Endothelial cell of umbilical vein (primary cell): ENCODE results near the gene ZNF777. TPM values are rescaled to one million over a fixed set of nuclear protein-coding genes. Genes with fewer than 3 reads are reported as not detected.

Source experiments
- BruUV-seq: library from RNA; stranded (reverse); fragments of 400-500 nt; replicated peaks from 2 replicates; lab custom pipeline; 2021; lab: Mats Ljungman, UMichigan
- CTCF ChIA-PET: fragments of 300-600, 350-600 bp; sonication (Branson Sonifier 250); formaldehyde crosslinking; loops from one replicate; lab custom pipeline; 2021; ENCODE audit warnings: antibody characterized with exemption, inconsistent platforms; lab: Charles Lee
- POLR2A ChIA-PET: fragments of 300-600, 350-600 bp; sonication (Branson Sonifier 250); formaldehyde crosslinking; loops from one replicate; lab custom pipeline; 2021; ENCODE audit warnings: antibody characterized with exemption, inconsistent platforms; lab: Charles Lee
- DNase-seq: peaks from one replicate; pipeline ENCODE4 v3.0.0-alpha.2; 2011; ENCODE audit warnings: low read depth, low spot score
- FAIRE-seq: peaks from 2 replicates; lab custom pipeline; 2011; peaks lifted over from hg19 to GRCh38; lab: Jason Lieb, UNC
- H2AFZ ChIP-seq: 2 replicates; pipeline ENCODE4 v1.6.0; 2012; ENCODE audit warnings: low read depth, low read length, control low read depth, inconsistent platforms
- H3K27ac ChIP-seq: 2 replicates; pipeline ENCODE4 v1.5.1; 2011; ENCODE audit warnings: low read depth, mild to moderate bottlenecking, control low read depth, low read length, moderate library complexity; ENCODE audit not compliant: insufficient read depth
- H3K27me3 ChIP-seq, 2 experiments: 2 replicates each; pipeline versions ENCODE4 v1.6.0 to v1.6.1; 2011; ENCODE audit warnings: low read length in 2 of 2, mixed read lengths in 1 of 2; ENCODE audit not compliant: control insufficient read depth in 2 of 2, insufficient read depth in 2 of 2
- H3K36me3 ChIP-seq, 2 experiments: 2 replicates in 1 of 2; 3 replicates in 1 of 2; pipeline ENCODE4 v1.5.1; 2011; ENCODE audit warnings: low read length in 2 of 2, mild to moderate bottlenecking in 1 of 2, moderate library complexity in 1 of 2; ENCODE audit not compliant: control insufficient read depth in 2 of 2, insufficient read depth in 2 of 2; ENCODE audit errors: extremely low read depth in 1 of 2
- H3K4me1 ChIP-seq: 3 replicates; pipeline ENCODE4 v1.5.1; 2011; ENCODE audit warnings: mild to moderate bottlenecking, low read length; ENCODE audit not compliant: control insufficient read depth, insufficient read depth; ENCODE audit errors: extremely low read depth
- H3K4me2 ChIP-seq: 2 replicates; pipeline ENCODE4 v1.6.1; 2011; ENCODE audit warnings: low read length, control low read depth, mixed read lengths; ENCODE audit not compliant: insufficient read depth
- H3K4me3 ChIP-seq, 3 experiments: fragments of 200-600 bp in 1 of 3; sonication (generic), shearing (Covaris generic) in 1 of 3; replicated peaks in 1 of 3; 2 replicates each; pipeline ENCODE4 v1.5.1; 2011 to 2016; ENCODE audit warnings: control low read depth in 3 of 3, low read length in 3 of 3, mild to moderate bottlenecking in 2 of 3, inconsistent platforms in 1 of 3, low read depth in 1 of 3, moderate library complexity in 1 of 3; ENCODE audit not compliant: insufficient read depth in 1 of 3
- H3K79me2 ChIP-seq: 2 replicates; pipeline ENCODE4 v1.6.0; 2012; ENCODE audit warnings: low read length, inconsistent platforms; ENCODE audit not compliant: control insufficient read depth, insufficient read depth
- H3K9ac ChIP-seq: replicated peaks from 2 replicates; pipeline ENCODE3; 2011; ENCODE audit warnings: low read length, control low read depth; ENCODE audit not compliant: insufficient read depth; ENCODE audit errors: extremely low read depth
- H3K9me1 ChIP-seq: replicated peaks from 3 replicates; pipeline ENCODE4 v1.6.0; 2011; ENCODE audit warnings: mild to moderate bottlenecking, low read length; ENCODE audit not compliant: control insufficient read depth, insufficient read depth; ENCODE audit errors: extremely low read depth
- H3K9me3 ChIP-seq: replicated peaks from 2 replicates; pipeline ENCODE4 v1.5.1; 2012; ENCODE audit warnings: low read length, inconsistent platforms; ENCODE audit not compliant: control insufficient read depth, insufficient read depth
- H4K20me1 ChIP-seq: replicated peaks from 2 replicates; pipeline ENCODE3; 2011; ENCODE audit warnings: mild to moderate bottlenecking, low read length; ENCODE audit not compliant: control insufficient read depth, insufficient read depth; ENCODE audit errors: extremely low read depth
- CTCF ChIP-seq, 2 donors: IDR thresholded peaks; 1 replicate in 1 of 2; 2 replicates in 1 of 2; pipeline ENCODE4 v1.5.1; 2011; ENCODE audit warnings: low read length in 2 of 2, mild to moderate bottlenecking in 2 of 2, moderate library complexity in 2 of 2, control low read depth in 1 of 2, inconsistent platforms in 1 of 2, low read depth in 1 of 2; ENCODE audit not compliant: insufficient read depth in 1 of 2; ENCODE audit errors: extremely low read depth in 1 of 2
- EZH2 ChIP-seq: IDR thresholded peaks from 2 replicates; pipeline ENCODE4 v1.6.1; 2012; ENCODE audit warnings: borderline replicate concordance, low read depth, mild to moderate bottlenecking, moderate library complexity, low read length, inconsistent platforms; ENCODE audit not compliant: severe bottlenecking
- FOS ChIP-seq: IDR thresholded peaks from 2 replicates; pipeline ENCODE4 v1.6.1; 2011; ENCODE audit warnings: mild to moderate bottlenecking, low read length, moderate library complexity, borderline replicate concordance; ENCODE audit not compliant: insufficient read depth
- GATA2 ChIP-seq: IDR thresholded peaks from 2 replicates; pipeline ENCODE4 v1.7.0; 2011; ENCODE audit warnings: low read depth, mild to moderate bottlenecking, moderate library complexity, mixed read lengths, low read length; ENCODE audit not compliant: insufficient read length, insufficient read depth
- JUN ChIP-seq: IDR thresholded peaks from 2 replicates; pipeline ENCODE4 v1.6.1; 2011; ENCODE audit warnings: borderline replicate concordance, low read depth; ENCODE audit not compliant: insufficient read length, insufficient read depth
- MAX ChIP-seq: IDR thresholded peaks from 2 replicates; pipeline ENCODE4 v1.6.1; 2011; ENCODE audit not compliant: insufficient read depth, insufficient read length
- MYC ChIP-seq: IDR thresholded peaks from one replicate; pipeline ENCODE4 v1.6.1; 2011; ENCODE audit warnings: mild to moderate bottlenecking, low read depth, low read length
- POLR2A ChIP-seq: IDR thresholded peaks from 2 replicates; pipeline ENCODE4 v1.6.1; 2012; ENCODE audit warnings: low read depth, mild to moderate bottlenecking, control low read depth, low read length
- POLR2AphosphoS5 ChIP-seq: IDR thresholded peaks from 2 replicates; pipeline ENCODE4 v1.6.1; 2012; ENCODE audit warnings: low read depth, mild to moderate bottlenecking, control low read depth, low read length, moderate library complexity; ENCODE audit not compliant: insufficient read depth
- dilution Hi-C: fragments of 300-500 bp; cut with MboI; formaldehyde crosslinking; loops from one replicate; pipeline ENCODE4 v1.15.0; 2019; ENCODE audit warnings: low sequenced_read_pairs; ENCODE audit not compliant: extremely low pct_ligation_motif_present
- intact Hi-C: fragments of 100-400 bp; cut with micrococcal nuclease; formaldehyde crosslinking; loops from one replicate; pipeline ENCODE4 v1.10.0; 2022
- polyA plus RNA-seq, 4 experiments: library from polyadenylated mRNA; depleted of rRNA in 3 of 4; stranded (reverse) in 3 of 4; unstranded in 1 of 4; fragments of >200 nt; gene quantifications; 2 replicates each; pipeline versions ENCODE4 v1.2.1 to v1.2.3, GENCODE V29; 2011 to 2012; ENCODE audit warnings: missing spikeins in 1 of 4
- total RNA-seq: library from RNA; stranded (reverse); gene quantifications from 2 replicates; pipeline ENCODE4 v1.2.3, GENCODE V29; 2021

ZNF777 gene
- total and polyA plus RNA-seq, 2 donors (not counting 3 experiments of a cell fraction or from before 2014, with no cell fraction given), result 7.4 to 11.1 TPM

GRCh38 chr7:149409895-149410294, 51.0 kb downstream of the ZNF777 start:
- dilution Hi-C loops (no loop called here), intact Hi-C loops (no loop called here)
- Histone ChIP-seq H3K9ac (no peak overlapping the region), H3K4me2 (no peak overlapping the region), H3K36me3 (no peaks in the 10 kb centered on the region), H3K27me3 (peaks cover 0 to 3% of the 10 kb centered on the region in 2 experiments), H3K79me2 (no peaks in the 10 kb centered on the region), H4K20me1 (no peaks in the 10 kb centered on the region), H3K9me1 (no peaks in the 10 kb centered on the region), H2AFZ (no peak overlapping the region), H3K4me1 (peaks cover 7% of the 10 kb centered on the region), H3K4me3 (no peak overlapping the region), H3K27ac (no peak overlapping the region), H3K9me3 (no peaks in the 10 kb centered on the region)
- ChIA-PET POLR2A (no interaction called here), CTCF (no interaction called here)
- no TSS peak for BruUV-seq
- DNase-seq (no peak), FAIRE-seq (no peak)
- TF ChIP-seq POLR2A (no peak), EZH2 (no peak), POLR2AphosphoS5 (no peak), JUN (no peak), MYC (no peak), FOS (no peak), MAX (no peak), GATA2 (no peak), CTCF (IDR thresholded peaks at IDR 0.05; ENCODE audit: extremely low read depth in 1 of 2, insufficient read depth in 1 of 2, low read depth in 1 of 2, low read length in 2 of 2) (no peak)
